NCI-H82 (cell line): ENCODE measurements around the gene EDA.
A peak's percentile ranks its signal among the peaks of the same experiment; 100 is the strongest.

ENCODE experiments used
- DNase-seq: peaks from one replicate; lab custom pipeline; 2025; lab: John Stamatoyannopoulos, UW

EDA gene

GRCh38 chrX:69615779-69616456 is at the start of gene EDA:
EDA (plus strand) TSS chrX:69616113.
- DNase-seq: peak; percentile 97

- DNase-seq: no peak
Observed at GRCh38 chrX:69568828-69569227, 47.1 kb upstream of the EDA start.

- DNase-seq: no peak
Observed at GRCh38 chrX:69597399-69597798, 18.5 kb upstream of the EDA start.

GRCh38 chrX:69600182-69600581 is 15.7 kb upstream of the EDA start:
- DNase-seq: no peak

- peak; percentile 93 for DNase-seq
Observed at GRCh38 chrX:69603566-69604194, 12.2 kb upstream of the EDA start.

GRCh38 chrX:69605521-69605920 is 10.4 kb upstream of the EDA start:
- no peak for DNase-seq

DNA sequence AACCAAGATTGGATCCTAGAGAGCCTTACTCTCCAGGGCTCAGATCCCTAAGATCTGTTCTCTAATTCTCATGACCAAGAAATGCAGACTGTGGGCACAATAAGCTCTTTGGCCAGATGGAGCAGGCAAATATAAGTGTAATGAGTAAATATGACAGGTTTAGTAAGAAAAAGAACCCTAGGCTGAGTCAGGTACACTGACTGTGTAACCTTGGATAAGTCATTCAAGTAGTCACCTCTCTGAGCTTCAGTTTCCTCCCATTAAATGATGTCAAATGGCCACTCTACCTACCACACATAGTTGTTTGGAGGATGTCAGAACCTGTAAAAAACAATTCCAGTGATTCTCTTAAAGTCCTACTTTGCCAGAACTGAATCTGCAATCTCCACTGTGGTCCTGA is 8.3 kb upstream of the EDA start:
- no peak for DNase-seq

DNA sequence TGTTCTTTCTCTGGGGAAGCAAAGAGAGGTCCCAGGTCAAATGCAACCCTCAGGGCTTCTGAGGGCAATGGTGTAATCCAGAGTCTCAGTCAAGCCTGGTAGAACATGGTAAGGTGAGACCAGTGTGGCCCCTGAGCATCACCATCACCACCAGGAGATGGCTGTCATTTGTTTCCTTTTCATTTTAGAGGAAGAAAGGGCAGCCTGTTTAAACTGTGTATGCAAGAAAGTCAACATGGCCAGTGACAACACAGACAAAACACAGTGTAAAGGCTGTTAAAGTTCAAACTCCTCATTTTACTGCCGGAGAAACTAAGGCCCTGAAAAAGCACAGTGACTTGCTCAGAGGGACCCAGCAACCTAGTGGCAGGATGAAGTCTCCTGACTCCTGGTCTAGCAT is 2.0 kb upstream of the EDA start:
- no peak for DNase-seq

DNA sequence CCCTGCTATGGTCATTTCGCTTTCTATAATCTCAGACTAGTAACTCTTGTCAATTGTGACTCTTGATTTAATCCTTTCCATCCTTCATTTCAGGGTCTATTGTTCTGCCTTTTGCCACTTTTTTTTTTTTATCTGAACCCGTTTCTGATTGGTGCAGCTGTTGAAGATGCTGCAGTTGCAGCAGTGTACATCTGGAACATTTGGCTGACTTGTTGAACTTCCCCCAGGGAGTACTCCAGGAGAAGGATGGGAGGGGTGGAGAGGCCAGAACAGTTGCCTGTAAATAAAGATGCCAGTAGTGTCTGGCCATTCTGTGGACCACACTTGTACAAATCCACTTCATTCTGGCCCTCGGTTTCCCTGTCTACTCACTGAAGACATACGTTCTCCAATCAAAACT is 1.0 kb upstream of the EDA start:
- peak; percentile 18 for DNase-seq

DNA sequence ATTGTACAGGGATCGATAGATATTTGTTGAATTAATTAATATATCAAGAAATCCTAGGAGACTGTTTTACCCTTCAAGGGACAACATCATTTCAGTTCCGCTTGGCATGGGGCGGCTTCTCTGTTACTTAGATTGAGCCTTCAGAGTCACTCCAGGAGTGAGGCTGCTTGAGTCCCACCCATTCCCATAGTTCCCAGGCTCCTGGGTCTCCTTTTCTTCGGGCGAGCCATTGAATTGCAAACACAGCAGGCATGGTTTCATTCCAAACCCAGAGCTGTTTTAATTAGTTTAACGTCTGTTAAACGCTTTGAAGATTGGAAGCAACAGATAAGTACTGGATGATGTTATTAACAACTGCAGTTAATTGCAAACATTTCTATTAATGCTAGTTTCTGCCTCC is 571 bp upstream of the EDA start:
- DNase-seq: no peak

- peak; percentile 84 for DNase-seq
Observed at GRCh38 chrX:69616457-69617203, 717 bp downstream of the EDA start.

- DNase-seq: peak; percentile 57
Observed at GRCh38 chrX:69618803-69619202, 2.9 kb downstream of the EDA start.

DNA sequence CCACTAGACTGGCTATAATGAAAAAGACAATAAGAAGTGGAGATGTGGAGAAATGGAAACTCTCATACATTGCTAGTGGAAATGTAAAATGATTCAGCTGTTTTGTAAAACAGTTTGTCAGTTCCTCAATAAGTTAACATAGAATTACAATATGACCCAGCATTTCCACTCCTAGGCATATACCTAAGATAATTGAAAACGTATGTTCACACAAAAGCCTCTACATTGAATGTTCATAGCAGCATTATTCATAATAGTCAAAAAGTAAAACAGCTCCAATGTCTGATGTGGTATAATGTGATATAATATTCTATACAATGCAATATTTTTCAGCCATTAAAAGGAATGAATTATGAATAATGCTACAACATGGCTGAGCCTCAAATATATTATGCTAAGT is 10.2 kb downstream of the EDA start:
- DNase-seq: no peak

GRCh38 chrX:69627744-69628143 is 11.8 kb downstream of the EDA start:
- no peak for DNase-seq

DNA sequence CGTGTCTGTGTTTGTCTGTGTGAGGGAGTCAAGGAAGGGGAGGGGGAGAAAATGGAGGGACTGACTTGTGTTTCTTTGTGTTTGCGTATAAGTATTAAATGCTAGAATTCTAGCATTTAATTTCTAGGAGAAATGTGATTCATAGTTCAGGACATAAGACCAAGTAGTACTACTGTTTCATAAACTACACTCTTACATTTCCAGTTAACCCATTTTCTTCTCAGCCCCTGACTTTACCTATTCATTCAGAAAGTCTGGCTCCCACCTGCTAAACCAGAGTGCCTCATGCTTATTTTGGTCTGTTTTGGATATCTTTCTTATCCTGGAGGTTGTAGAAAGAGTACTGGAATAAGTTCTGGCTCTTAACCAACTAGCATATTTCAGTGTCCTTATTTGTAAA is 14.2 kb downstream of the EDA start:
- DNase-seq: no peak

GRCh38 chrX:69664693-69665092 is 48.8 kb downstream of the EDA start:
- DNase-seq: no peak

GRCh38 chrX:69670001-69670555 is 54.2 kb downstream of the EDA start:
- no peak for DNase-seq

DNA sequence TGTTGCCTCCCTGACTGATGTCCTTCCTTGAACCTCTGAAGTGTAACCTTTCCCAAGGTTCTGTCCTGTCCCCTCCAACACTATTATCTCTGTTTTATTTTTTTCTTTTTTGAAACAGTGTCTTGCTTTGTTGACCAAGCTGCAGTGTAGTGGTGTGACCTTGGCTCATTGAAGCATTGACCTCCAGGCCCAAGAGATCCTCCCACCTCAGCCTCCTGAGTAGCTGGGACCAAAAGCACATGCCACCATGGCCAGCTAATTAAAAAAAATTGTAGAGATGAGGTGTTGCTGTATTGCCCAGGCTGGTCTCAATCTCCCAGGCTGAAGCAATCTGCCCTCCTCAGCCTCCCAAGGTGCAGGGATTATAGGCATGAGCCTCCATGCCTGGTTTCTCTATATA is 59.0 kb downstream of the EDA start:
- no peak for DNase-seq

DNA sequence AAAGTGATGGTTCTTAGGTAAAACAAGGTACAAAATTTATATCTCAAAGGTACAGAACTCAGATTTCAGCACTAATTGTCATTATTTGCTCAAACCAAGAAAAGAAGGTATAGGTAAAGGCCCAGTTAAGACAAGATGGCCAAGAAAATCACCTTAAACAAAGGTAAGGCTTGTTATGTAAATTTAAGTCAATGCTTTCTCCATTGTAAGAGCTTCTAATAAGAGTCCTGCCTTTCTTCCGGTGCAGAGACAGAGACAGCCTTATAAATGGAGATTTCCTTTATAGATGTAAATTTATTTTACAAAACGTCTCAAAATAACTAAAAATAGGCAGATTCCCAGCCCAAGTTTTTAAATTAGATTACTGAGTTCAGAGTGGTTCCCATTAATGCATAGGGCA is 89.9 kb downstream of the EDA start:
- DNase-seq: no peak

GRCh38 chrX:69718102-69718501 is 102.2 kb downstream of the EDA start:
- no peak for DNase-seq

DNA sequence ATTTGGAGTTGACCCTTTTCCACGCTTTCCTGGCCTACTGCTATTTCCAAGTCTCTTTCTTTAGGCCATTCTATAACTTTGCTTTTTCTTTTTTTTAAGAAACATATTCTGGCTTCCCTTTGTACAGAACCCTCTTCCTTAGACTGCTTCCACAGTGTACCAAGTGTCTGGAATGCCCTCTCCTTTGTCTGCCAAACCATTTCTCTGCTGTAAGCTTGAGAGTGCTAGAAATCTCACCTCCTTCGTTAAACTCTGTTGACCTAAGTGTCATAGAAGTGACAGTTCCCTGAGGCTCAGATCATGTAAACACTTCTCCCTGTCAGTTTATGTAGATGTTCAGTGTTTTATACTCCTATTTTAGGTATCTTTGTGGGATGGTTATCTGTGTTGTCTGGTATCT is 108.4 kb downstream of the EDA start:
- DNase-seq: no peak

DNA sequence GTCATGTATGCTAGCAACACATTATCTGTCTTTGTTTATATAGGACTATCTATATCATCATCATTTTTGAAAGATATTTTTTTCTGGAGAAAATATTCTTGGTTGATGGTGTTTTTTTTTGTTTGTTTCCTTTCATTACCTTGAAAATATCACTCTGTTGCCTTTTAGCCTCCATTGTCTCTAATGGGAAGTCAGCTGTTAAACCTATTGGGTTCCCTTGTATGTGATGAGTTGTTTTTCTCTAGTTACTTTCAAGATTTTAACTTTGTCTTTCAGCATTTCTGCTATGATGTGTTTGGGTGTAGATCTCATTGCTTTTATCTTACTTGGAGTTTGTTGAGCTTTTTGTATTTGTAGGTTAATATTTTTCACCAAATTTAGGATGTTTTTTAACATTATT is 124.4 kb downstream of the EDA start:
- no peak for DNase-seq

GRCh38 chrX:69741721-69742120 is 125.8 kb downstream of the EDA start:
- DNase-seq: no peak
